Spinal cord (tissue), 10 donors: Measurements from ENCODE around the gene NTM. TPM values are rescaled to one million over a fixed set of nuclear protein-coding genes. Genes with fewer than 3 reads are reported as not detected.

Experiments used
- DNase-seq, 6 donors: peaks; one replicate each; pipeline versions ENCODE4 v3.0.0 to v3.0.0-alpha.2; 2013 to 2015; ENCODE audit warnings: low spot score in 6 of 6, low read depth in 4 of 6
- H3K27ac ChIP-seq: one replicate; pipeline ENCODE4 v1.5.1; 2013; ENCODE audit warnings: low read depth, low read length, control low read depth
- H3K27me3 ChIP-seq: one replicate; pipeline ENCODE4 v1.6.1; 2013; ENCODE audit warnings: low read length; ENCODE audit not compliant: control insufficient read depth, insufficient read depth
- H3K36me3 ChIP-seq: one replicate; pipeline ENCODE4 v1.6.1; 2013; ENCODE audit warnings: low read length; ENCODE audit not compliant: control insufficient read depth, insufficient read depth
- H3K4me1 ChIP-seq: one replicate; pipeline ENCODE4 v1.6.1; 2013; ENCODE audit warnings: low read length; ENCODE audit not compliant: control insufficient read depth, insufficient read depth
- H3K4me3 ChIP-seq: one replicate; pipeline ENCODE4 v1.5.1; 2013; ENCODE audit warnings: low read depth, low read length, control low read depth
- H3K9me3 ChIP-seq: one replicate; pipeline ENCODE4 v1.6.1; 2013; ENCODE audit warnings: low read length; ENCODE audit not compliant: control insufficient read depth, insufficient read depth
- WGBS: methylation state at CpG from one replicate; pipeline ENCODE4 v1.1.5; 2013; ENCODE audit warnings: missing lambda C conversion rate; ENCODE audit not compliant: insufficient coverage; 5-methylcytosine and 5-hydroxymethylcytosine counted together
- polyA plus RNA-seq, 2 donors: library from polyadenylated mRNA; unstranded; fragments of 120-200 nt; gene quantifications; one replicate each; pipeline ENCODE4 v1.2.1, GENCODE V29; 2013; ENCODE audit not compliant: insufficient read length in 2 of 2
- total RNA-seq, 2 donors: library from RNA; depleted of rRNA in 1 of 2; stranded (reverse); fragments of 120-200 nt in 1 of 2; fragments of >200 nt in 1 of 2; gene quantifications; one replicate each; pipeline versions ENCODE4 v1.2.3 to v1.2.4, GENCODE V29; 2013 to 2014
- donor health status: healthy.

NTM gene
- total and polyA plus RNA-seq, 4 donors, result 69.3 to 181 (median 155) TPM

- H3K27ac ChIP-seq, result no peak overlapping the region
- no peak overlapping the region for H3K4me3 ChIP-seq
- no peaks in the 10 kb centered on the region for H3K9me3 ChIP-seq
- DNase-seq, result no peak
- peaks cover 8% of the 10 kb centered on the region for H3K4me1 ChIP-seq
- WGBS, result 50% methylated on average over 2 of the region's 6 CpGs
- H3K36me3 ChIP-seq, result no peaks in the 10 kb centered on the region
- no peaks in the 10 kb centered on the region for H3K27me3 ChIP-seq
Measured at GRCh38 chr11:131745405-131745804, 375.0 kb downstream of the NTM start.

- H3K9me3 ChIP-seq, result no peaks in the 10 kb centered on the region
- 55% methylated on average over 10 of the region's 12 CpGs for WGBS
- H3K4me3 ChIP-seq, result no peak overlapping the region
- H3K27ac ChIP-seq, result no peak overlapping the region
- H3K36me3 ChIP-seq, result no peaks in the 10 kb centered on the region
- H3K27me3 ChIP-seq, result no peaks in the 10 kb centered on the region
- peaks cover 8% of the 10 kb centered on the region for H3K4me1 ChIP-seq
- peak in 2 of 6 donors; percentile 49 to 75 for DNase-seq
Measured at GRCh38 chr11:131746201-131746600, 375.8 kb downstream of the NTM start.

GRCh38 chr11:131748151-131749050, 378.0 kb downstream of the NTM start:
- peak; percentile 59 to 95 (median 70) for DNase-seq
- Histone ChIP-seq H3K4me3 (no peak overlapping the region), H3K9me3 (no peaks in the 10 kb centered on the region), H3K27ac (no peak overlapping the region), H3K36me3 (no peaks in the 10 kb centered on the region), H3K4me1 (peaks cover 8% of the 10 kb centered on the region), H3K27me3 (no peaks in the 10 kb centered on the region)
- 12% methylated on average over 7 of the region's 15 CpGs for WGBS

- no peak for DNase-seq
- Histone ChIP-seq H3K4me3 (no peak overlapping the region), H3K4me1 (peaks cover 8% of the 10 kb centered on the region), H3K9me3 (no peaks in the 10 kb centered on the region), H3K27me3 (no peaks in the 10 kb centered on the region), H3K27ac (no peak overlapping the region), H3K36me3 (no peaks in the 10 kb centered on the region)
- 78% methylated on average over 1 of the region's 2 CpGs for WGBS
Measured at GRCh38 chr11:131749101-131749500, 378.7 kb downstream of the NTM start.

- no peaks in the 10 kb centered on the region for H3K36me3 ChIP-seq
- H3K4me1 ChIP-seq, result peaks cover 8% of the 10 kb centered on the region
- no peak for DNase-seq
- H3K27me3 ChIP-seq, result no peaks in the 10 kb centered on the region
- H3K9me3 ChIP-seq, result no peaks in the 10 kb centered on the region
- H3K4me3 ChIP-seq, result no peak overlapping the region
- no peak overlapping the region for H3K27ac ChIP-seq
Measured at GRCh38 chr11:131750152-131750551, 379.7 kb downstream of the NTM start.

GRCh38 chr11:131750692-131751091, 380.3 kb downstream of the NTM start:
- H3K27me3 ChIP-seq, result no peaks in the 10 kb centered on the region
- no peak overlapping the region for H3K27ac ChIP-seq
- no peak overlapping the region for H3K4me3 ChIP-seq
- 97% methylated on average over 5 of the region's 5 CpGs for whole genome bisulfite sequencing
- H3K36me3 ChIP-seq, result no peaks in the 10 kb centered on the region
- no peaks in the 10 kb centered on the region for H3K9me3 ChIP-seq
- peaks cover 8% of the 10 kb centered on the region for H3K4me1 ChIP-seq
- DNase-seq, result no peak

GRCh38 chr11:131754671-131755070, 384.3 kb downstream of the NTM start:
- Histone ChIP-seq H3K27ac (no peak overlapping the region), H3K9me3 (no peaks in the 10 kb centered on the region)

GRCh38 chr11:131756479-131757110, 386.2 kb downstream of the NTM start:
- Histone ChIP-seq H3K36me3 (no peaks in the 10 kb centered on the region), H3K27me3 (no peaks in the 10 kb centered on the region), H3K4me1 (peaks cover 7% of the 10 kb centered on the region), H3K4me3 (no peak overlapping the region), H3K27ac (no peak overlapping the region), H3K9me3 (no peaks in the 10 kb centered on the region)
- WGBS, result 57% methylated on average over 3 of the region's 6 CpGs
- no peak for DNase-seq

More at GRCh38 chr11:131754671-131755070, 384.3 kb downstream of the NTM start:
- no peak for DNase-seq
- H3K36me3 ChIP-seq, result no peaks in the 10 kb centered on the region
- no peaks in the 10 kb centered on the region for H3K27me3 ChIP-seq
- no peaks in the 10 kb centered on the region for H3K4me1 ChIP-seq
- WGBS, result 89% methylated on average over 2 of the region's 3 CpGs
- no peak overlapping the region for H3K4me3 ChIP-seq

- WGBS, result 93% methylated on average over 3 of the region's 7 CpGs
- Histone ChIP-seq H3K4me1 (peaks cover 18% of the 10 kb centered on the region), H3K36me3 (no peaks in the 10 kb centered on the region), H3K9me3 (no peaks in the 10 kb centered on the region), H3K4me3 (no peak overlapping the region), H3K27ac (no peak overlapping the region), H3K27me3 (no peaks in the 10 kb centered on the region)
- no peak for DNase-seq
Measured at GRCh38 chr11:131758726-131759125, 388.3 kb downstream of the NTM start.

GRCh38 chr11:131759140-131759539, 388.7 kb downstream of the NTM start:
- peaks cover 18% of the 10 kb centered on the region for H3K4me1 ChIP-seq
- no peak overlapping the region for H3K27ac ChIP-seq
- H3K4me3 ChIP-seq, result no peak overlapping the region
- no peaks in the 10 kb centered on the region for H3K9me3 ChIP-seq
- no peaks in the 10 kb centered on the region for H3K36me3 ChIP-seq
- WGBS, result 71% methylated on average over 2 of the region's 2 CpGs
- H3K27me3 ChIP-seq, result no peaks in the 10 kb centered on the region
- peak in 1 of 6 donors; percentile 40 for DNase-seq
